CD4-positive, alpha-beta T cell treated with Interleukin-17A for 4 hours (primary cell): Measurements from ENCODE around the gene SAA1.

Experiments used
- DNase-seq: peaks from one replicate; pipeline ENCODE4 v3.0.0-alpha.2; 2020; ENCODE audit warnings: mixed read lengths

Gene SAA1

DNA sequence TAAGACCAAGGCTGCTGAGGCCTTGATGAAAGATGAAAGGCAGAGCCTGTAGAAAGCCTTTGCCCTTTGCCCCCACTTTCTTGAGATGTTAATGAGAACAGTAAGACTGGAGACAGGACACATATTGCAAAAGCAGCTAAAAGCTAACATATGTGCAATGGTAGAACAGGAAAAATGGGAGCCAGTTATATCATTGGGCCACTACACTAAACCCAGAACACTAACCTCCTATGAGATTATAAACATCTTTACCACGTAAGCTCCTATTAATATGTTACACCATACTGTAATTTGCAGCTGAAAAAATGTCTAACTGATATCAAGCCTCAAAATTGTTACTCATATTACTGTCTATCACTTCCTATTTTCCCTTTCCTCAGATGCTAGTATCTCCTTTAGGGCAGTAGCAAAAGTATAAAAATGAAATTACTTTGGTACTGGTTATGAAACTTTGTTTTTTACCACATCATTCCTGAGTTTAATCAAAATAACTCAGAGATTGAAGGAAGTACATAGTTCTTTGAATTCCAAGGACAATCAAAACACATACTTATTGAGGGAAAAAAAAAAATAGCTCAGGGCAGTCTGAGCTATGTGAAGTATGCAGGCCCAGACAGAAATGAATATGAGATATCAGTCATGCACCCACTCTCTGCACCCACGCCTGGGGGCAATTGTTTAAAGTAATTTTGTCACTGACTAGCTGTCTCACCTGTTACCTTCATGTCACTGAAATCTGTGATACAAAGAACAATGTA, 46.8 kb downstream of the SAA1 start:
- DNase-seq = no peak

DNA sequence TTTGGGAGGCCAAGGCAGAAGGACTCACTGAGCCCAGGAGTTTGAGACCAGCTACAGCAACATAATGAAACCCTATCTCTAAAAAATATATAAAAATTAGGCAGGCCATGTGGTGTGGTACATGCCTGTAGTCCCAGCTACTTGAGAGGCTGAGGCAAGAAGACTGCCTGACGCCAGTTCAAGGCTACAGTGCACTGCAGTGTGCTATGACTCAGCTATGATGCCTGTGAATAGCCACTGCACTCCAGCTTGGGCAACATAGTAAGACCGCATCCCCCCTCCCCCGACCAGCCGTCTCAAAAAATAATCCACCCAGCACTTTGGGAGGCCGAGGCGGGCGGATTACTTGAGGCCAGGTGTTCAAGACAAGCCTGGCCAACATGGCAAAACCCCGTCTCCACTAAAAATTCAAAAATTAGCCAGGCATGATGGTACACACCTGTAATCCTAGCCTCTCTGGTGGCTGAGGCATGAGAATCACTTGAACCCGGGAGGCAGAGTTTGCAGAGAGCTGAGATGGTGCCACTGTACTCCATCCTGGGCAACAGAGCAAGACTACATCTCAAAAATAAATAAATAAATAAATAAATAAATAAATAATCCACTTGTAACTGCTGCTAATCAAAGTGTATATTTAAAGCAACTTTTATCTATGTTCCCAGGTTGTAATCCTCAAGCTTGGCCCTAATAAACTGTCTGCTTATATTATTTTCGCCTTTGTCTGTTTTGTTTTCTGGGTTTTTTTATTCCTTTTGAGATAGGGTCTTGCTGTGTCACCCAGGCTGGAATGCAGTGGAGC, 48.1 kb downstream of the SAA1 start:
- no peak for DNase-seq

DNA sequence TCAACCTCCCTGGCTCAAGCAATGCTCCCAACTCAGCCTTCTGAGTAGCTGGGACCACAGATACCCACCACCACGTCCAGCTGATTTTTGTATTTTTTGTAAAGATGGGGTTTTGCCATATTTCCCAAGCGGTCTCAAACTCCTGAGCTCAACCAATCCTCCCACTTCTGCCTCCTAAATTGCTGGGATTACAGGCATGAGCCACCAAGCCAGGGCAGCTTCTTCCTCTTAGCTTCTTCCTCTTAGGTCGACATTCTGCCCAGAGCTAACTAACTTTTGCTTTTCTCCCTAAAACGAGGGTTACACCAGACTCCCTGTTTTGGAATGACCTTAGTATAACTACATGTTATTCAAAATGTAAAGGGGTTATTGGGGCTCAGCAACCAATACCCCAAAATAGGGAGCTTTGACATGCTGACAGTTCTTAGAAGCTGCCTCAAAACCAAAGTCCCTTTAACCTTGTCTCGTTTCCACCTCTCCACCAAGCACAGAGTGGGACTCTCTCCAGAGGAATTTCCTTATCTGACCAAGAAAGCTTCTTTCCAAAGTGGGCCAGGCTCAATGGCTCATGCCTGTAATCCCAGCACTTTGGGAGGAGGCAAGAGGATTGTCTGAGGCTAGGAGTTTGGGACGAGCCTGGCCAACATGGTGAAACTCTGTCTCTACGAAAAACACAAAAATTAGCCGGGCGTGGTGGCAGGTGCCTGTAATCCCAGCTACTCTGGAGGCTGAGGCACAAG, 48.9 kb downstream of the SAA1 start:
- DNase-seq = no peak

DNA sequence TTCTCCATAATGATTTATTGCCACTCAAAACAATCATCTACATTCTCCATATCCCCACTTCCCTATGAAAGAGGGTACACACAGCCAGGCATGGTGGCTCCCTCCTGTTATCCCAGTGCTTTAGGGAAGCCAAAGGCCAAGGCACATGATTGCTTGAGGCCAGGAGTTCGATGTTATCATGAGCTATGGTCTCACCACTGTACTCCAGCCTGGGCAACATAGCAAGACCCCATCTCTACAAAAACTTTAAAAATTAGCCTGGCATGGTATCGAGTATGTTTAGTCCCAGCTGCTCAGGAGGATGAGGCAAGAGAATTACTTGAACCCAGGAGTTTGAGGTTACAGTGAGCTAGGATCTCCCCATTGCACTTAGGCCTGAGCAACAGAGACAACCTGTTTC, 49.8 kb downstream of the SAA1 start:
- DNase-seq = no peak

DNA sequence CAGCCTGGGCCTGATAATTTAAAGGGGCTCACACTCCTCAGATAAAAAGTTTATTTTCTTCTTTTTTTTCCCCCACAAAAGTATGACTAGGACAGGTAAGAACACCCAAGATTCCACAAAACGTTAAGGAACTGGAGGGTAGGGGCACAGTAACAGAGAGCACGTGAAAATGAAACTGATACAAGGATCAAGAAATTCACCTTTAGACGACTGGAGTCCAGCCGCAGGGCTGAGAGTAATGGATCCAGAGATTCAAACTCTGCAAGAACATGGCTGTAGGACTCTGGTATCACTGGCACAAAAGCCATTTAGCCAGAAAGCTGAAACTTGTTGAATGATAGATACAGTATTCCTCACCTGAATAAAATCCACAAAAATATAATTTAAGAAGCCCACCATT, 51.5 kb downstream of the SAA1 start:
- no peak for DNase-seq
